Esophagus squamous epithelium (tissue), 5 donors: ENCODE results near the gene SYNE3. TPM values are rescaled to one million over a fixed set of nuclear protein-coding genes. Genes with fewer than 3 reads are reported as not detected.

Source experiments
- DNase-seq: peaks from one replicate; lab custom pipeline; 2025; lab: John Stamatoyannopoulos, UW
- H3K27ac ChIP-seq, 4 donors: fragments of 200-600 bp; sonication (generic); one replicate each; pipeline ENCODE4 v1.5.1; 2016 to 2019; ENCODE audit warnings: mild to moderate bottlenecking in 1 of 4
- H3K27me3 ChIP-seq, 4 donors: fragments of 200-600 bp; sonication (generic); 1 replicate in 3 of 4; 2 replicates in 1 of 4; pipeline versions ENCODE4 v1.5.1 to v1.6.0; 2017 to 2021; ENCODE audit warnings: antibody characterized with exemption in 1 of 4
- H3K36me3 ChIP-seq, 3 donors: fragments of 200-600 bp; sonication (generic); one replicate each; pipeline ENCODE4 v1.5.1; 2016 to 2019
- H3K4me1 ChIP-seq, 3 donors: fragments of 200-600 bp; sonication (generic); one replicate each; pipeline ENCODE4 v1.5.1; 2017 to 2019
- H3K4me3 ChIP-seq, 4 donors: fragments of 200-600 bp; sonication (generic); 1 replicate in 3 of 4; 2 replicates in 1 of 4; pipeline ENCODE4 v1.5.1; 2016 to 2019; ENCODE audit warnings: mild to moderate bottlenecking in 2 of 4, moderate library complexity in 1 of 4
- H3K9me3 ChIP-seq, 3 donors: fragments of 200-600 bp; sonication (generic); one replicate each; pipeline ENCODE4 v1.5.1; 2016 to 2019
- POLR2A ChIP-seq, 4 donors: fragments of 450-650 bp; IDR thresholded peaks; one replicate each; pipeline ENCODE4 v1.6.1; 2017; ENCODE audit warnings: antibody characterized with exemption in 4 of 4, mild to moderate bottlenecking in 4 of 4, moderate library complexity in 3 of 4
- WGBS, 2 donors: methylation state at CpG; one replicate each; pipeline ENCODE4 v1.1.5; 2018; 5-methylcytosine and 5-hydroxymethylcytosine counted together
- intact Hi-C: fragments of 100-400 bp; cut with DNase I; formaldehyde crosslinking; loops from one replicate; pipeline ENCODE4 v1.15.0; 2022
- total RNA-seq, 4 donors: library from RNA; depleted of rRNA; stranded (reverse); fragments of >200 nt; gene quantifications; one replicate each; pipeline ENCODE4 v1.1.0, GENCODE V29; 2016
- TF ChIP-seq, protein P1 (sequence below), 6 experiments: fragments of 450-650 bp in 4 of 6; fragments of 200-600 bp in 2 of 6; sonication (generic) in 2 of 6; IDR thresholded peaks; one replicate each; pipeline ENCODE4 v1.5.1; 2016 to 2019; ENCODE audit warnings: antibody characterized with exemption in 6 of 6, mild to moderate bottlenecking in 4 of 6, moderate library complexity in 4 of 6
- donor health status: DM: yes; HTN: yes; CAD: no.

The SYNE3 gene
- total RNA-seq, 4 donors from 2014 or later = 1.5 to 11.6 (median 5.5) TPM

DNA sequence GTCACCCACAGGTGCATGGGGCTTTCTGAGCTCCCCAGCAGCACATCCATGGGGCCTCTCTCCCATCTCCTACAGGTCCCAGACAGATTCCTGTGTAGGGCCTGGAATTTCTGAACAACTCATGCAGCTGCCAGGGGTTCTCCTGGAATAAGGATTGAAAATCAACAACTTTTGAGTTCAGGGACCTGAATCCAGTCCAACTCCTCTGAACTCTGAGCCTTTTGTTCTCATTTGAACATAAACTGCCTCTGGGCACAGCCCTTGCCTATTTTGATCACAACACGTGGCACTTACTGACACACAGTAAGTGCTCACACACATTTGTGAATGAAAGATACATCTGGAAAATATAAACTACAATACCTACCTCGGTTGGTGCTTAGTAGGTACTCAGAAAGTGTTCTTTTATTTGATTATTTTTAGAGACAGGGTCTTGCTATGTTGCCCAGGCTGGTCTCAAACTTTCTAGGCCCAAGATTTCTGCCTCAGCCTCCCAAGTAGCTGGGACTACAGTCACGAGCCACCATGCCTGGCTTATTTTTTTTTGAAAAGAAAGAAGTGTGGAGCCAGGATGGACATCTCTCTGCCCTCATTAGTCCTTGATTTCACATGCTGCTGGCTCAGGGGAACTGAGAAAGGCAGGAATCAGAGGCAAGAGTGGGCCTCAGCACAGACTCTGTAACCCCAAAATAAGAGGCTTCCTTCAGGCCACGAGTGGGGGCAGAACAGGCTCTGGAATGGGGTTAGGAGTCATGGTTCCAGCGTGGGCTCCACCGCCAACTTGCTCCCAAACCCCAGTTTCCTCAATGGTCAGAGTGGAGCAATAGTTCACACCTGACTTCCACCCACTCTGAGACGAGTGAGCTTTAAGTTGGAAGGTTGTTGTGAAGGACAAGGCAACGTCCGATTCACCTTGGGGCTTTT is 27.0 kb downstream of the SYNE3 start:
- Histone ChIP-seq H3K36me3 (no peaks in the 10 kb centered on the region), H3K4me3 (no peak overlapping the region), H3K27ac (peak overlapping the region; percentile 9 to 72 (median 50)), H3K27me3 (peaks cover 0 to 6% (median 0%) of the 10 kb centered on the region in 4 donors), H3K4me1 (peaks cover 0 to 76% (median 30%) of the 10 kb centered on the region in 3 donors), H3K9me3 (no peaks in the 10 kb centered on the region)
- DNase-seq = no peak
- WGBS, 2 donors = 70 to 71% methylated on average over 9 of the region's 9 CpGs
- intact Hi-C loops = no loop called here
- no peak for TF ChIP-seq POLR2A (IDR thresholded peaks at IDR 0.05)
- TF ChIP-seq, protein P1, sequence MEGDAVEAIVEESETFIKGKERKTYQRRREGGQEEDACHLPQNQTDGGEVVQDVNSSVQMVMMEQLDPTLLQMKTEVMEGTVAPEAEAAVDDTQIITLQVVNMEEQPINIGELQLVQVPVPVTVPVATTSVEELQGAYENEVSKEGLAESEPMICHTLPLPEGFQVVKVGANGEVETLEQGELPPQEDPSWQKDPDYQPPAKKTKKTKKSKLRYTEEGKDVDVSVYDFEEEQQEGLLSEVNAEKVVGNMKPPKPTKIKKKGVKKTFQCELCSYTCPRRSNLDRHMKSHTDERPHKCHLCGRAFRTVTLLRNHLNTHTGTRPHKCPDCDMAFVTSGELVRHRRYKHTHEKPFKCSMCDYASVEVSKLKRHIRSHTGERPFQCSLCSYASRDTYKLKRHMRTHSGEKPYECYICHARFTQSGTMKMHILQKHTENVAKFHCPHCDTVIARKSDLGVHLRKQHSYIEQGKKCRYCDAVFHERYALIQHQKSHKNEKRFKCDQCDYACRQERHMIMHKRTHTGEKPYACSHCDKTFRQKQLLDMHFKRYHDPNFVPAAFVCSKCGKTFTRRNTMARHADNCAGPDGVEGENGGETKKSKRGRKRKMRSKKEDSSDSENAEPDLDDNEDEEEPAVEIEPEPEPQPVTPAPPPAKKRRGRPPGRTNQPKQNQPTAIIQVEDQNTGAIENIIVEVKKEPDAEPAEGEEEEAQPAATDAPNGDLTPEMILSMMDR (IDR thresholded peaks at IDR 0.05) = no peak

DNA sequence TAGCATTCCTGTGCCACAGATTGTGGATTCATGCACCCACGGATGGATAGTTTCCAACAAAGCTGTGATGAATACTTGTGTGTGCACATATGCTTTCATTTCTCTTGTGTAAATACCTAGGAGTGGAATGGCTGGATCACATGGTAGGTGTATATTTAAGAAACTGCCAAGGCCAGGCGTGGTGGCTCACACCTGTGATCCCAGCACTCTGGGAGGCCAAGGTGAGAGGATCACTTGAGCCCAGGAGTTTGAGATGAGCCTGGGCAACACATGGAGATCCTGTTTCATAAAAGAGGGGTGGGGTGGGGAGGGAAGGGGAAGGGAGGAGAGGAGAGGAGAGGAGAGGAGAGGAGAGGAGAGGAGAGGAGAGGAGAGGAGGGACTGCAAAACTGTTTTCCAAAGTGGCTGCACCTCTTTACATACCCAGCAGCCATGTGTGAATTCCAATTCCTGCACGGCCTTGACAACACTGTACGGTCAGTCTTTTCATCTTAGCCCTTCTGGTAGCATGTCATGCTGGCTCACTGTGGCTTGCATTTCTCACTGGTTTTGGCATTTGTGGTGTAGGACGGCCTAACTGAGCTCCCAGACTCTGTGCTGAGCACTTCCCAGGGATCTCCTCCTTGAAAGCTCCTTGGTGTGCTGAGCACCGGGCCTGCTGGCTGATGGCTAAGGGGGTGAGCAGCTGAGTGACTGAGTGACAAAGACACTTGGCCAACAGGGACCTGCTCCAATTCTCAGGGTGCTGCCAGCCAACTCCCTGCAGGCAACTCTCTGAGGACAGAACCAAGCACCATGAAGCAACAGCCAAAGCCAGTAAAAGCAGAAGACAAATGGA is 27.9 kb downstream of the SYNE3 start:
- H3K27ac ChIP-seq = peak overlapping the region; percentile 2 to 72 (median 50)
- peaks cover 8 to 80% (median 36%) of the 10 kb centered on the region in 3 donors for H3K4me1 ChIP-seq
- no peaks in the 10 kb centered on the region for H3K9me3 ChIP-seq
- no peak for DNase-seq
- WGBS, 2 donors = 77% methylated on average over 4 of the region's 6 CpGs
- H3K4me3 ChIP-seq = no peak overlapping the region
- no peak for TF ChIP-seq POLR2A (IDR thresholded peaks at IDR 0.05)
- TF ChIP-seq, protein P1 (IDR thresholded peaks at IDR 0.05) = no peak
- H3K27me3 ChIP-seq = peaks cover 0 to 6% (median 0%) of the 10 kb centered on the region in 4 donors
- intact Hi-C loops = no loop called here
- H3K36me3 ChIP-seq = no peaks in the 10 kb centered on the region

DNA sequence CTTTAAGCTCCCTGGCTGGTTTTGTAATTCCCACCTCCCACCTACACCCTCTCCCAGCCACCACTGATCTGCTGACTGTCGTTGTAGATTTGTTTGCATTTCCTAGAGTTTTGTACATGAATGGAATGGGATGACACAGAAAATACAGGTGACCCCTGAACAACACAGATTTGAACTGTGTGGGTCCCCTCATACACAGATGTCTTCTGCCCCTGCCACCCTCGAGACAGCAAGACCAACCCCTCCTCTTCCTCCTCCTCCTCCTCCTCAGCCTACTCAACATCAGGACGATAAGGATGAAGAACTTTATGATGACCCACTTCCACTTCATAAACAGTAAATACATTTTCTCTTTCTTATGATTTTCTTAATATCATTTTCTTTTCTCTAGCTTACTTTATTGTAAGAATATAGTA is 28.8 kb downstream of the SYNE3 start:
- no peaks in the 10 kb centered on the region for H3K27me3 ChIP-seq
- DNase-seq = no peak
- H3K9me3 ChIP-seq = no peaks in the 10 kb centered on the region
- TF ChIP-seq, protein P1 (IDR thresholded peaks at IDR 0.05) = no peak
- no peak for TF ChIP-seq POLR2A (IDR thresholded peaks at IDR 0.05)
- WGBS, 2 donors = 70 to 71% methylated on average over 3 of the region's 3 CpGs
- intact Hi-C loops = no loop called here
- H3K4me1 ChIP-seq = peaks cover 10 to 89% (median 45%) of the 10 kb centered on the region in 3 donors
- no peaks in the 10 kb centered on the region for H3K36me3 ChIP-seq
- H3K4me3 ChIP-seq = no peak overlapping the region
- H3K27ac ChIP-seq = no peak overlapping the region

DNA sequence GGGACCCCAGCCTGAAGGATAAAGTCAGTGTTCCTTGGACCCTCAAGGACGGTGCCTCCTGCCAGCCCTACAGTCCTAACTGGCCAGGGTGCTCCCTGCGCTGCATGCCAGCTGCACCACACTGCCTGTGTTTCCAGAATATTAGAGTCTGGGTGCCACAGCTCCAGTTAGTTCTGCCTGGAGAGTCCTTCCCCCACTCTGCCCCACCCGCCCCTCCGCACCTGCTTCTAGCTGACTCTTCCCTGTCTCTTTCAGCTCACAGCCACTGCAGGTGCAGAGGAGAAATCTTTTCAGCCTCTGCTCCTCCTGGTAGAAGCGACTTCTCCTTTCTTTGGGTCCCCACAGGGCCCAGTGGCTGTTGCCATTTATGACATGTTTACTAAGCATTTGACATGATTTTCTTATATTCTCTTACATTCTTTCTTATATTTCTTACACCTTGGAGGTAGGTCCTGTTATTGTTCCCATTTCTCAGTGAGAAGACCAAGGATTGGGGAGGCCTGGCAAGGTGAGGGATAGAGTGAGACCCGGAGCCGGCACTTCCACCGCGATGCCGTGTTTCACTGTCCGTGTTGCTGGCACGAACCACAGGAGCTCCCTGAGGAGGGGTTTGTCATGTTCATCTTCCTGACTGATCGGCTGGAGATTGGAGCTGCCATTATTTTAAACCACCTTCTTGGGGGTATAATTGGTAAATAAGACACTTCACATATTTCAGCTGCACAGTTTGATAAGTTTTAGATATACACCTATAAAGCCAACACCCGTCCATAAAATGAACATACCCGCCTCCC is 29.4 kb downstream of the SYNE3 start:
- DNase-seq = no peak
- Histone ChIP-seq H3K4me1 (peaks cover 10 to 96% (median 46%) of the 10 kb centered on the region in 3 donors), H3K9me3 (no peaks in the 10 kb centered on the region), H3K36me3 (no peaks in the 10 kb centered on the region), H3K27me3 (no peaks in the 10 kb centered on the region), H3K27ac (no peak overlapping the region), H3K4me3 (no peak overlapping the region)
- TF ChIP-seq POLR2A (IDR thresholded peaks at IDR 0.05) = no peak
- TF ChIP-seq, protein P1 (IDR thresholded peaks at IDR 0.05) = no peak
- WGBS, 2 donors = 90 to 94% methylated on average over 14 of the region's 15 CpGs
- intact Hi-C loops = no loop called here
